IPS DF 6.9 (cell line): ENCODE data around the gene BOD1L1.

ENCODE experiments used
- DNase-seq: peaks from one replicate; pipeline ENCODE4 v3.0.0-alpha.2; 2013; ENCODE audit warnings: low read depth, low spot score
- H3K27ac ChIP-seq: one replicate; pipeline ENCODE4 v1.5.1; 2013; ENCODE audit warnings: low read length, control low read depth
- H3K27me3 ChIP-seq: 2 replicates; pipeline ENCODE4 v1.6.1; 2013; ENCODE audit warnings: mild to moderate bottlenecking, low read length; ENCODE audit not compliant: control insufficient read depth, insufficient read depth
- H3K36me3 ChIP-seq: 2 replicates; pipeline ENCODE4 v1.6.1; 2013; ENCODE audit warnings: low read length; ENCODE audit not compliant: control insufficient read depth, insufficient read depth
- H3K4me1 ChIP-seq: 2 replicates; pipeline ENCODE4 v1.6.1; 2013; ENCODE audit warnings: low read length; ENCODE audit not compliant: control insufficient read depth, insufficient read depth
- H3K4me3 ChIP-seq: 2 replicates; pipeline ENCODE4 v1.5.1; 2013; ENCODE audit warnings: mild to moderate bottlenecking, low read length
- H3K9me3 ChIP-seq: 2 replicates; pipeline ENCODE4 v1.6.1; 2013; ENCODE audit warnings: low read length, inconsistent platforms; ENCODE audit not compliant: control insufficient read depth, insufficient read depth
- WGBS: extraction: QIAGEN DNeasy Blood & Tissue Kit; methylation state at CpG from one replicate; pipeline ENCODE4 v1.1.7; 2013; ENCODE audit warnings: mixed read lengths, missing lambda C conversion rate; ENCODE audit not compliant: insufficient read length, insufficient coverage; 5-methylcytosine and 5-hydroxymethylcytosine counted together

Gene BOD1L1

DNA sequence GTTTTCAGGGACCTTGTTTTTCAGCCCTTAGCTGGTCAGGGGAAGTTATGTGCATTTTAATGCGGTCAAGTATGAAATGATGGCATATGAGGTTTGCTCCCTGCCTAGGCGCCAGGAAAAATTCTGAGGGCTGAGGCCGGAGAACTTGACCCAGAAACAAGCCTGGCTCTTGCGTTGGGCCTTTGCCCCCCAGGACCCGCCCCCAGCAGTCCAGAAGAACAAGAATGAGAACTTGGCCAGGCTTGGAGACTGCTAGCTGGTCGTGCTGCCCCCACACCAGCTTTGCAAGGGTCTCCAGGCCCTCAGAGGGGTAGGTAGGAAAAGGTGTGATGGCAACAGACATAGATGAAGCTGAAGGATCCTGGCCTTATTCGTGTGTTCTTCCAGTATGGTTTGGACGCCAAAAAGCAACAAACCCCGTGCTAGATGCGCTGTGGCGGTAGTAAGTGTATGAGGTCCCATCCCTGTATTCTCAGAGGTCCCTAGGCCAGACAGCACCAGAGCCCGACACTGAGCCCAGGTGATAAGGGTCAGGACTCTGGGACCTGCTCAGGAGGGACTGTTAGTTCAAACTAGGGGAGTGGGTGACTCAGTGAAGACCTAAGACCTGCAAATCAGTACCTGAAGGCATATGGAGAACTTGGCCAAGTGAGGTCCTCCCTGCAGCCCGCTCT is 93.7 kb downstream of the BOD1L1 start:
- Histone ChIP-seq H3K4me3 (no peak overlapping the region), H3K27me3 (peaks cover 94% of the 10 kb centered on the region), H3K36me3 (no peaks in the 10 kb centered on the region), H3K9me3 (no peaks in the 10 kb centered on the region), H3K27ac (no peak overlapping the region), H3K4me1 (peaks cover 12% of the 10 kb centered on the region)
- WGBS: no CpG with 5 or more reads among the region's 13 CpGs
- no peak for DNase-seq

DNA sequence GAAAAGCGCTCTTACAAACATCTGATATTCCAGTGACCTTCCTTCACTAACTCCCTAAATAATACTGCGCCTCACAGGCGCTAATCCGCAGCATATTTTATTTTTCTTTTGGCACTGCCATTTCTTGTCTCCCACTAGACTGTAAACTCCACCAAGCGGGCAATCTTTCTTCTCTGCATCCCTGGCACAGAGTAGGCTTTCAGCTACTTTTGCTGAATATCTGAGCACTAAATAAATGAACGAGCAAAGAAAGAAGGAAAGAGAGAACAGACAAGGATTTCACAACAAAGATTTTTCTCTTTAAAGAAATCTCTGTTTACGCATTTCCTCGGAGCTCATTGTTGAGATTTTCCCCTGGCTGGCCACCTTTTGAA is 95.9 kb downstream of the BOD1L1 start:
- no peaks in the 10 kb centered on the region for H3K36me3 ChIP-seq
- no peaks in the 10 kb centered on the region for H3K9me3 ChIP-seq
- peaks cover 12% of the 10 kb centered on the region for H3K4me1 ChIP-seq
- H3K27ac ChIP-seq: no peak overlapping the region
- H3K27me3 ChIP-seq: peaks cover 94% of the 10 kb centered on the region
- H3K4me3 ChIP-seq: no peak overlapping the region
- no peak for DNase-seq
- WGBS: no CpG with 5 or more reads among the region's 8 CpGs

GRCh38 chr4:13530823-13531624 is 96.5 kb downstream of the BOD1L1 start:
- DNase-seq: no peak
- no peak overlapping the region for H3K27ac ChIP-seq
- no CpG with 5 or more reads among the region's 35 CpGs for WGBS
- no peaks in the 10 kb centered on the region for H3K36me3 ChIP-seq
- H3K4me1 ChIP-seq: peaks cover 12% of the 10 kb centered on the region
- H3K9me3 ChIP-seq: no peaks in the 10 kb centered on the region
- no peak overlapping the region; the same call in 1 of the 2 replicates for H3K4me3 ChIP-seq
- H3K27me3 ChIP-seq: peaks cover 93% of the 10 kb centered on the region

- WGBS: no CpG with 5 or more reads among the region's 37 CpGs
- Histone ChIP-seq H3K9me3 (peaks cover 2% of the 10 kb centered on the region; the same call in 1 of the 2 replicates), H3K27ac (no peak overlapping the region), H3K27me3 (peaks cover 93% of the 10 kb centered on the region), H3K4me1 (peaks cover 12% of the 10 kb centered on the region; the same call in 1 of the 2 replicates), H3K4me3 (no peak overlapping the region), H3K36me3 (no peaks in the 10 kb centered on the region)
- no peak for DNase-seq
These were observed 98.2 kb downstream of the BOD1L1 start for GRCh38 chr4:13529128-13529919.

- no CpG with 5 or more reads among the region's 5 CpGs for WGBS
- H3K4me1 ChIP-seq: peaks cover 12% of the 10 kb centered on the region; the same call in 1 of the 2 replicates
- H3K4me3 ChIP-seq: no peak overlapping the region
- no peaks in the 10 kb centered on the region for H3K36me3 ChIP-seq
- DNase-seq: no peak
- peaks cover 93% of the 10 kb centered on the region for H3K27me3 ChIP-seq
- H3K27ac ChIP-seq: no peak overlapping the region
- H3K9me3 ChIP-seq: peaks cover 4% of the 10 kb centered on the region; the same call in 1 of the 2 replicates
These were observed 98.8 kb downstream of the BOD1L1 start for GRCh38 chr4:13528821-13529127.

GRCh38 chr4:13527981-13528820 is 99.3 kb downstream of the BOD1L1 start:
- DNase-seq: no peak
- Histone ChIP-seq H3K9me3 (peaks cover 4% of the 10 kb centered on the region; the same call in 1 of the 2 replicates), H3K36me3 (no peaks in the 10 kb centered on the region), H3K4me1 (peaks cover 12% of the 10 kb centered on the region; the same call in 1 of the 2 replicates), H3K27ac (no peak overlapping the region), H3K4me3 (no peak overlapping the region), H3K27me3 (peaks cover 94% of the 10 kb centered on the region)
- no CpG with 5 or more reads among the region's 35 CpGs for WGBS

DNA sequence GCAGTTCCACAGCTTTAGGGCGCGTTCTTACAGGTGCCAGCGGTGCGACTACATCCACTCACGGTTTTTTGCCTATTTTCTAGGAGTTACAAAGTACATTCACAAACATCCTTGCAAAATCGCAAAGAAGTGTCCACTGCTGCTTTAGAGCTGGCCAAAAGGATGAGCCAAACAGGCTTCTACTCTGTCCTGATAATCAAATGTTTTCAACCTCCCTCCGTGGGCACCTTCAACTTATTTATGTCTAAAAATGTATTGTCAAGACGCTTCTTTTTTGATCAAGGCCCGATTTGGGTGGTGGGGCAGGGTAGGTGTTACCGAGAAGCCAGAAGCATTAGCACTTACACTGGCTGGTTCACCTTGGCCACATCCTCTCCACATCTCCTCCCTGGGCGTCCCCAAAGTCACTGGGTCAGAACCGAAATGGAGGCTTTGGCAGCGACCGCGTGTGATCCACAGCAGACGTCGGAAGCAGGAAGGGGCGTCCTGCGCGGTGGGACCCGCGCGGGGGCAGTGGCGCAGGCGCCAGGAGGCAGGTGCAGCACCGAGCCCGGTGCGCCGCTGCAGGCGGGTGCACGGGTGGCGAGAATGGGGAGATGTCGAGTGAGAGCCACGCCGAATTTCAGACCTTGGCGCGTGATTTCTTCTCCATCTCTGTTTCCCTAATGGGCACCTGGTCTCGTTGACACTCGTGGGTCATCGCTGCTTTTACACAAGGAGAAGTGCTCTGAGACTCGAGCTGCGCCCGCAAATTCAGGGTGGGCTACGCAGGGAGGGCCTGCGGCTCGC is 100.1 kb downstream of the BOD1L1 start:
- WGBS: no CpG with 5 or more reads among the region's 46 CpGs
- H3K27ac ChIP-seq: no peak overlapping the region
- peaks cover 4% of the 10 kb centered on the region; the same call in 1 of the 2 replicates for H3K9me3 ChIP-seq
- no peaks in the 10 kb centered on the region for H3K36me3 ChIP-seq
- no peak for DNase-seq
- peaks cover 94% of the 10 kb centered on the region for H3K27me3 ChIP-seq
- no peak overlapping the region for H3K4me3 ChIP-seq
- peaks cover 12% of the 10 kb centered on the region; the same call in 1 of the 2 replicates for H3K4me1 ChIP-seq

- DNase-seq: no peak
- no CpG with 5 or more reads among the region's 3 CpGs for WGBS
- Histone ChIP-seq H3K36me3 (no peaks in the 10 kb centered on the region), H3K27ac (no peak overlapping the region), H3K9me3 (peaks cover 4% of the 10 kb centered on the region; the same call in 1 of the 2 replicates), H3K4me3 (no peak overlapping the region), H3K4me1 (peaks cover 12% of the 10 kb centered on the region; the same call in 1 of the 2 replicates), H3K27me3 (peaks cover 96% of the 10 kb centered on the region)
These were observed 100.9 kb downstream of the BOD1L1 start for GRCh38 chr4:13526658-13527057.

- H3K27me3 ChIP-seq: peaks cover 95% of the 10 kb centered on the region
- H3K36me3 ChIP-seq: no peaks in the 10 kb centered on the region
- no peak for DNase-seq
- no peak overlapping the region for H3K27ac ChIP-seq
- WGBS: no CpG with 5 or more reads among the region's 4 CpGs
- H3K4me3 ChIP-seq: no peak overlapping the region
- H3K4me1 ChIP-seq: peaks cover 8% of the 10 kb centered on the region; the same call in 1 of the 2 replicates
- H3K9me3 ChIP-seq: peaks cover 4% of the 10 kb centered on the region; the same call in 1 of the 2 replicates
These were observed 101.8 kb downstream of the BOD1L1 start for GRCh38 chr4:13525606-13526281.
